NCI-H2029 (cell line): ENCODE data around the gene PPP1R11.
A peak's percentile ranks its signal among the peaks of the same experiment; 100 is the strongest.

Experiments
- DNase-seq: peaks from one replicate; lab custom pipeline; 2025; lab: John Stamatoyannopoulos, UW

PPP1R11 gene

GRCh38 chr6:30061858-30062458 is 5.0 kb upstream of the PPP1R11 start:
- no peak for DNase-seq

DNA sequence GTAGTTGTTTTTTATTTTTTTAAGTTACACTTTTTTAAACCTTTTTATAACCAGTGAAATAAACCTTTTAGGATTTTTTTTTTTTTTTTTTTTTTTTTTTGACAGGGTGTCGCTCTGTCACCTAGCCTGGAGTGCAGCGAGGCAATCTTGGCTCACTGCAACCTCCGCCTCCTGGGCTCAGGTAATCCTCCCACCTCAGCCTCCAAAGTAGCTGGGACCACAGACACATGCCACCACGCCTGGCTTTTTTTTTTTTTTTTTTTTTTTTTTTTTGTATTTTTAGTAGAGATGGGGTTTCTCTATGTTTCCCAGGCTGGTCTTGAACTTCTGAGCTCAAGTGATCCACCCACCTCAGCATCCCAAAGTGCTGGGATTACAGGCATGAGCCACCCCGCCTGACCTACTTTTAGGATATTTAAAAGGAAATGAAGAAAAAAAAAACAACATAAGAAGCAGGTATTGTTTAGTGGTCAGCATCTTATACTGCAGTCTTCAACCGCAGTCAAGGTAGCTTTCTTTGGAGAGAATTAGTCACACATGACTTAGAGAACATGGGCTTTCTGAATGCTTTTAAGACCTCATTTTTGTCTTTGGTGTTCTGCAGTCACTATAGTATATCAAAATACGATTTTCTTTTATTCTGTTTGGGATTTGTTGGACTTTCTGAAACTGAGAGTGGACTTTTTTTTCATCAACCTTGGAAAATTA is 4.4 kb upstream of the PPP1R11 start:
- no peak for DNase-seq

DNA sequence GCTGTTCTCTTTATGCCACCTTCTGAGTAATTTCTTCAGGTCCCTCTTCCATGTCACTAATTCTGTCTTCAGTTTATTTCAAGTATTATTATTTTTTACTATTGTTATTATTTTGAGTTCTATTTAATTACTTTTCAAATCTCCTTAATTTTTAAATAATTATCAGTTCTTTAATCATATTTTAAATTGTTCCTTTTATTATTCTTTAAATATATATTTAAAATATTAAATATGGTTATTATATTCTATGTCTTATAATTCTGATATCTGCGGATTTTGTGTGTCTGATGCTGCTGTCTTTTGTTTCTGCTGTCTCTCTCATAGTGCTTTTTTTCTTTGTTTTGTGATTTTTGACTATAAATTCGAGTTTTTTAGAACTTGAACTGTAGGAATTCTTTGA is 3.7 kb upstream of the PPP1R11 start:
- no peak for DNase-seq

DNA sequence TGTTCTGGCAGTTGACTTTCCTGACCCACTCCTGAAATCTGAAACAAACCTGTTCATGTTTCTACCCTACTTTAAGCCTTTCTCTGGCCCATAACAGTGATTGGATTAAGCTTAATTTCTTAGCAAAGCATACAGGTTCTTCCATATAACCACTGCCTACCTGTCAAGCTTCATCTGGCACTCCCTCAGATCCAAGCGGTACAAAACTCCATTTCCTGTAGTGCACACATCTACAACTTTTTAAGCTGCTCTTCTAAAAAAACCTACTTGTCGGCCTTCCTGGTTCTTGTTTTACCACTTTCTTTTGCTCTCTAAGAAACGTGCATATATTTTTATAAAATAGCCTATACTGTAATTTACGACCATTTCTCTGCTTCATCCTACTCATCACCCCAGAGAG is 916 bp upstream of the PPP1R11 start:
- DNase-seq: no peak

GRCh38 chr6:30067460-30068139 is 602 bp downstream of the PPP1R11 start:
- peak; percentile 53 for DNase-seq

DNA sequence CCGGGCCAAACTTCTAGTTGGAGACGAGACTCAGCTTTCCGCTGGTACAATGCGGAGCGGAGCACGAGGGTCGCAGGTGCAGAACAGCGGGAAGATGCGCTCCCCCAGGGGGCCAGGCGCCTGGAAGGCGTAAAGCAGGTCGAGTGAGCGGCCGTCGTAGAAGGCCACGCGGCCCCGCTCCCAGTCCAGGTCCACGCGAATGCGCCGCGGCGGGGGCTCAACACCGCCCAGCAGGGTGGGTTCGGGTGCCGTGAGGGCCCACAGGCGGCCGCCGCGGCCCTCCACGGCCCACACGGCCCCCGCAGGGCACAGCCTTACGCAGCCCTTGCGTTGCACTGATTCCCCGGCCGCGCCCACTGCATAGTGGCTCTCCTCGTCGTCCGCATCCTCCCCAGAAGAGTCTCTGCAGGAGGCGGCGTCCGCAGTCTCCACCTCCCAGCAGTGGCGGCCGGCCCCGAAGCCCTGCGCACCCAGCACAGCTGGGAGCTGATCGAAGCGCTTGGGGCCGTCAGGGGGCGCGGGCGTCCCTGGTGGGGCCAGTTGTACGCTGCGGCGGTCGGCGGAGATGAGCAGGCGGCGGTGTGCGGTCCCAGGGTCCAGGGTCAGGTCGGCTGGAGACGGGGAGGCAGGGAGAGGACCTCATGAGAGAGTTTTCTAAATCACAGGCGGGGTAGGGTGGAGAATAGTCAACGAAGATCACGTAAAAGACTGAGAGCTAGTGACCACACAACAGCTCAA is 4.3 kb downstream of the PPP1R11 start:
- DNase-seq: no peak

GRCh38 chr6:30071858-30072257 is 4.9 kb downstream of the PPP1R11 start:
- no peak for DNase-seq

GRCh38 chr6:30073489-30074235 is 6.7 kb downstream of the PPP1R11 start:
- no peak for DNase-seq

DNA sequence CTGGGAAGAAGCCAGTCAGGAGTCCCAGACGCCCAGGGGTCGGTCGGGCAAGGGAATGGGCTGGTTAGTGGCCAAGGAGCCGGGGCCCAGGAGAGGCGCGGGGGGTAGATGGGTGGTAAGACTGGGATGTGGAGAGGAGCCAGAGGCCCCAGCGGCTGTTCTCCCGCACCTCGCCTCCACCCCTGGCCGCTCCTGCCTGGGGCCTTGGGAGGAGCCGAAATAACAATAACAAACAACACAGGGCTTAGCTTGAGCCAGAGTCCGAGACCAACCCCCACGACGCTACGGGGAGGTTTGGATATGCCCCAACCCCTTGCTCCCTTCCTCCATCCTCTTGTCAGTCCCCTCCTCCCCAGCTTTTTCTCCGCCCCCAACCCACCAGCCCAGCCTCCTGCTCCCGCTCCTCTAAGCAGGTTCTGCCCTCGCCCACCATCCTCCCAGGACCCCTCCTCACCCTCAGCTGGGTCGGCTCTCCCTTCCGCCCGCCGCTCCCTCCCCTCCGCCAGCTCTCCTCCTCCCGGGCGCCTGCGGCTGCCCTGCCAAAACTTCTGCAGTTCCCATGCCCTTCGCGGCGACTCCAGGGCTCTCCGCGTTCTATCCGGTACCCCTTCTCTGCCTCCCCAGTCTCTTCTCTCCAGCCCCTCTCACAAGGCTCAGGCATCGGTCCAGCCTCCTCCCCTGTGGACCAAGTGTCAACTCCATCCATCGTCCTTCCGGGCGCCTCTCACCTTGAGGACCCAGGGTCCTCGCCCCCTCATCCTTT is 7.5 kb downstream of the PPP1R11 start:
- DNase-seq: no peak

DNA sequence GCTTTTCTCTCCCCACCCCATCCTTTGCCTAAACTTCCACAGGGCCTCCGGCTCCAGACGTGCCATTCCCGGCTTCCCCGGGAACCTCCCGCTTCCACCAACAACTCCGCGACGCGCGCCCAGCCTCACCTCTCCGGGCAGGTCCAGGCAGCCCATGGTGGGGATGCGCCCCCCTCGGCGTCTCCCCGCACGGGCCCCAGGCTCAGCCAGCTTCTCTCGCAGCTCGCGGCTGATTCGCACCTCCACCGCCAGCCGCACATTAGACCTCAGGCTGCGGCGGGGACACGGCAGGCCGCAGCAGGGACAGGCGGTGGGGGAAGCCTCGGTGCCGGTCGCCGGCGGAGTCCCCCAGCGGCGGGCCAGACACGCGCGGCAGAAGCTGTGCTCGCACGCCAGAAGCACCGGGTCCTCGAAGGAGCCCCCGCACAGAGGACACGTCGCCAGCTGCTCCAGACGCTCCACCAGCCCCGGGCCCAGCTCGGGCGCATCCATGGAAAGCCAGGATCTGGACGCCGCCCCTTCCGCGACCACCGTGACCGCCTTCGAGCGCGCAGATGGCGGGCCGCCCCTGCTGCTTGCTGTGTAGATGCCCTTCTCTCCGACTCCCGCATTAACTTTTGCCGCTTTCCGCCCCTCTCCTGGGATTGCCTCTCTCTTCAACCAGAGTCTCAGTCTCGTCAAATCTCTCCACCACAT is 8.2 kb downstream of the PPP1R11 start, which contains the start of gene RNF39:
Gene RNF39 (minus strand): TSS at position 676 of the 696 bp plus-strand sequence. CDS start 184 bp downstream, at position 492.
- no peak for DNase-seq

- DNase-seq: no peak
Measured at GRCh38 chr6:30075790-30076732, 9.1 kb downstream of the PPP1R11 start.

- DNase-seq: no peak
Measured at GRCh38 chr6:30077218-30077617, 10.2 kb downstream of the PPP1R11 start.

DNA sequence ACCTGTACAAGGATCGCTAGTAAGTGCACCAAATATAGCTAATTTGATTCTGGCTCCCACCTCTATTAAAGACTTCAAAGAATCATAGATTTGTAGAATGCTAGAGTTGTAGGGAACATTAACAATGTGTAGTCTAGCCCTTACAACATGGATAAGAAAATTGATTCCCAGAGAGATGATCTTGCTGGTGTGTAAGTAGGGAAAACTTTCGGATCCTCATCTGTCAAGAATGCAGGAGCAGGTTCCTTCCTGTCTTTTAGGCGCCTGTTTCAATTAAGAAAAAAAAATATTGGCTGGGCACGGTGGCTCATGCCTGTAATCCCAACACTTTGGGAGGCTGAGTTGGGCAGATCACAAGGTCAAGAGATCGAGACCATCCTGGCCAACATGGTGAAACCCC is 20.9 kb downstream of the PPP1R11 start:
- no peak for DNase-seq

- no peak for DNase-seq
Measured at GRCh38 chr6:30091577-30092381, 24.8 kb downstream of the PPP1R11 start.

GRCh38 chr6:30092852-30093543 is 26.0 kb downstream of the PPP1R11 start:
- no peak for DNase-seq

DNA sequence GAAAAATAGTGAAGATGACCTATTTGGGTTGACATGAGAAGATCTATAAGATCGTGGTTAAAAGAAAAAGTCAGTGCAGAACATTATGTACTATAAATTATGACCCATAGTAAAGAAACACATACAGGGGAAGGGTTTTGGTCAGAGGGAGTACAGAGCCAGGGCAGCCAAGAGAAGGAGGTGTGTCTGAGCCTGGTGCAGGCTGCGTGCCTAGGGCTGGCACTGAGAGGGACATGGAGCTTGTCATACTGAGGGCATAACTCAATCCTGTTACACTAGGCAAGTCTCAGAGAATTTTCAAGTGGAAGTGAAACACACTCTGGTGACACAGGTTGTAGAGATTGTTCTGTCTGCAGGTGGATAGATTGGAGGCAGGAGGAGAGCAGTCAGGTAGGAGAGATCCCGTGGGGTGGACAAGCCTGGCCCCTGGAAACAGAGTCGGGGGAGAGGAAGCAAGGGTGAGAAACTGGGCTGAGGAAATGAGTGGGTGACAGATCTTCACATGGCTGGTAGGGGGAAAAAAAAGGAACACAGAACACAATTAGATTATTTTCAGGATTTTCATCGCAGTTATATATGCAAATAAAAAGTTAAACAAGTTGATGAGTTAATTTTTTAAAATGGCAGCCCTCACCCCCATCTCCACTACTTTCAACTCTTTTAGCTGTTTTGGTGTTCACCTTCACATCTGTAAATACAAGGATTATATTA is 27.1 kb downstream of the PPP1R11 start:
- no peak for DNase-seq

DNA sequence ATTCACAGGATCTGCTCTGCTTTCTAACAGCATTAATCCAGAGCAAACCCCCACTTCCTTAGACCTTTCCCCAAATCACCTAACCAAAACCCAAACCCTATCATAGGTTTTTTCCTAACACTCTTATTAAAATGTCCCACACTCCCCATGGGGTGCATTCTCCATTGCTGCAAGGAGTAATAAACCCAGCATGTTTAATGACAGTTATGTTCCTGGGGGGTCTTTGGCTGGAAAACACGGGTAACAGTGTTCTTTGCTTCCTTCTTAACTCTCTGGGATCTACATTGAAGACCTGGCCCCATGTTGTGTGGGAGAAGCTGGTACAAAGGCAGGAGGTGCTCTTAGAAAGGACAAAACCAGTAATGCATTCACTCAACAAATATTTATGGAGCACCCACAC is 29.8 kb downstream of the PPP1R11 start:
- DNase-seq: no peak
